ENCODE measurements around the gene PSME1.

The PSME1 gene

DNA sequence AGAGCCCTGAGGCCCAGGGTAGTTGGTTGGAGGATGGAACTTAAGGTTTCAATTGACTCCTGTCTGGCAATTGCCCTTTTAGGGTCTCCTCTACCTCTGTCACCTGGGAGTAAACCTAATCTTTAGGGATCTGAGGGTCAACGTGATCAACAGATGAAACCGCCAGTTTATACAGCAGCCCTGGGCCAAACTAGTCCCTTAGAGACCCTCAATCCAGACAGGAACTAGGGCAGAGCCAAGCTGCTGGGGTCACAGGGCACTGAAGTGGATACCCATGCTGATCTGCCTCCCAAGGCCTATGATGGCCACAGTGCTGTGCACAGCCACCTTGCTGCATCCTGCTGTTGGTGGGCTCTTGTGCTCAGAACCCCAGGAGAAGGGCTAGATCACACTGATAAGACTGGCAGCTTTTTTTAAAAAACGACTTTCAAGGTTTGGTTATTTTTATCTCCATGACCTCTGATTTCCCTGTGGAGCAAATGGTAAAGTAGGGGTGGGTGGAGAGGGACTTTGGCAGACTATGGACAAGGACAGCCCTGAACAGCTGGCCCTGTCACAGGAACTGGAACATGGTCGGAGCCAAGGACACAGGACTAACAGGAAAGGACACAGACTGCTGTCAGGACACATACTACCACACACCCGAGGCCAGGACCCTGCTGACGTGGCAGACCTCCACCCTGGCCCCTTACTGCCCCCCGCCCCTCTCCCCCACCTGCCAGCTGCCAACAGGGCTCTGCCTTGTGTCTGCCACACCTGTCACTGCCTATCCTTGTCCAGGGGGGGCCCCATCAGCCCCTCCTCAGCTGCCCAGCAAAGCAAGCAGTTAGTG lies 5.1 kb upstream of the PSME1 start:
- DNase-seq: peak; percentile 80

- DNase-seq: no peak
Measured at GRCh38 chr14:24131549-24131966, 4.4 kb upstream of the PSME1 start.

- DNase-seq: no peak
Measured at GRCh38 chr14:24132061-24132685, 3.8 kb upstream of the PSME1 start.

GRCh38 chr14:24132976-24133375 lies 3.0 kb upstream of the PSME1 start:
- no peak for DNase-seq

- no peak for DNase-seq
Measured at GRCh38 chr14:24133735-24134134, 2.3 kb upstream of the PSME1 start.

GRCh38 chr14:24135584-24135833 lies 485 bp upstream of the PSME1 start:
- no peak for DNase-seq

- DNase-seq: no peak
Measured at GRCh38 chr14:24136684-24137528, 912 bp downstream of the PSME1 start.

DNA sequence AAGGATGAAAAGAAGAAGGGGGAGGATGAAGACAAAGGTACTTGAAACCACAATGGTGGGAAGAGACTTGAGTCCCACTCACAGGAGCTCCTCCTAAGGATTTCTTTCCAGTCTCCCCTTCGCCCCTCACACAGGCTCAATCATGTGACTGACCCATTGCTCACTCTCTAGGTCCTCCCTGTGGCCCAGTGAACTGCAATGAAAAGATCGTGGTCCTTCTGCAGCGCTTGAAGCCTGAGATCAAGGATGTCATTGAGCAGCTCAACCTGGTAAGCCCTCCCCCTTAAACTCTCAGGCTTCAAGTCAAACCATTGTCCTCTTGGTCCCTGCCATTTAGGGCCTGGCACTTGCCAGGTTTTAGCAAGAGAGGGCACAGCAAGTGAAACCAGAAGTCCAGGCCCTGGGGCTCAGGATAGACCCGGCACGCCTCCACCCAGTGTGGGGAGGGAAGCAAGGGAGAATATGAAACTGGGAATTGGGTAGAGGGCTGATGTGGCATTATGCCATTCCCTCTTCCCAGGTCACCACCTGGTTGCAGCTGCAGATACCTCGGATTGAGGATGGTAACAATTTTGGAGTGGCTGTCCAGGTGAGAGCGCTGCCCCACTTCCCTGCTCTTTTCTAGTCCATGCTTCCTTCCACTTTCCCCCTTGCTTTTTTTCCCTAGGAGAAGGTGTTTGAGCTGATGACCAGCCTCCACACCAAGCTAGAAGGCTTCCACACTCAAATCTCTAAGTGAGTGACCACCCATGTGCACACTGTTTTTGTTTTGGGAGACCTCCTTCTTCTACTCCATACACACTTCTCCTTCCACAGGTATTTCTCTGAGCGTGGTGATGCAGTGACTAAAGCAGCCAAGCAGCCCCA lies 1.8 kb downstream of the PSME1 start:
- DNase-seq: no peak

DNA sequence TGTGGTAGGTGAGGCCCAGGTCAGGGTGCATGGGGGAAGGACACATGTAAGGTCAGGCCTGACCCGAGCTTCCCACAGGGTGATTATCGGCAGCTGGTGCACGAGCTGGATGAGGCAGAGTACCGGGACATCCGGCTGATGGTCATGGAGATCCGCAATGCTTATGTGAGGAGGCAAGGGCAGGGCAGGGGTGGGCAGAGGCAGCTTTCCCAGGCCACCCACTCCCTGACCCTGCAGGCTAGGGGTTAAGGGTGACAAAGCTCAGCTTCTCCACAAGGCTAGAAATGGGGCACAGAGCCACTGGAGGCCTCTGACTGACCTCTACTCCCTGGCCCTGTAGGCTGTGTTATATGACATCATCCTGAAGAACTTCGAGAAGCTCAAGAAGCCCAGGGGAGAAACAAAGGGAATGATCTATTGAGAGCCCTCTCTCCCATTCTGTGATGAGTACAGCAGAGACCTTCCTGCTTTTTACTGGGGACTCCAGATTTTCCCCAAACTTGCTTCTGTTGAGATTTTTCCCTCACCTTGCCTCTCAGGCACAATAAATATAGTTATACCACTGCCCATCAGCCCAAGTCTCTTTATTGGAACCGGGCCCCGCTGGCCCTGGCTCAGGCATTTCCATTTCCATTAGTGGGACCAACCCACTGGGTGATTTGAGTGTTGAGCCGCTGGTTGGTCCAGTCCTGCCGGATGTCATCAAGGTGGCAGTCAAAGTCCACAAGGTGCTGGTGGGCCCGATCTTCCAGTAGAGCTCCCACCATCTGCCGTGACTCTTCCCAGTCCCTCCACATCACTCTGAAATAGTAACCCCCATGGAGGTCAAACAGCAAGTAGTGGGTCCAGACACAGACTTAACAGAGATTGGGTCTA lies 2.6 kb downstream of the PSME1 start:
- DNase-seq: no peak

- no peak for DNase-seq
Measured at GRCh38 chr14:24139272-24139934, 3.4 kb downstream of the PSME1 start.

GRCh38 chr14:24141097-24141880 lies 5.3 kb downstream of the PSME1 start, which contains the start of gene EMC9:
EMC9 (minus strand) TSS chr14:24141591; CDS start chr14:24141304, 287 bp downstream.
- DNase-seq: peak; percentile 99

DNA sequence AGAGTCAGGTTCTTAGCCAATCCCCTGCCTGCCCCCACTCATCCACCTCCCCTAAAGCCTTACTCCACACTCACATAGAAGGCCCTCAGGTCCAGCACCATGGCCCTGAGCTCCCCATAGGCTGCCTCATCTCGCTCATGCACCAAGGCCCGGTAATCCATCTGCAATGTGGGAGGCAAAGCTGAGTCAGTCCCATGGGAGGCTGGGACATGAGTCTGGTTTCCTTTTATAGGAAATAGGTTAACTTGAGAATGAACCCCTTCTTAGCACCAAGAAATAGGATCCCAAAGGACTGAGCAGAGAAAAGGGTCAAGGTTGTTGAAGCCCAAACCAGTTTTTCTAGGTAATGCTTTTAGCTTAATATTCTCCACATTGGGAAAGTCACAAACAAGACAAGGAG lies 7.5 kb downstream of the PSME1 start:
- no peak for DNase-seq

GRCh38 chr14:24144451-24144850 lies 8.5 kb downstream of the PSME1 start:
- DNase-seq: no peak

DNA sequence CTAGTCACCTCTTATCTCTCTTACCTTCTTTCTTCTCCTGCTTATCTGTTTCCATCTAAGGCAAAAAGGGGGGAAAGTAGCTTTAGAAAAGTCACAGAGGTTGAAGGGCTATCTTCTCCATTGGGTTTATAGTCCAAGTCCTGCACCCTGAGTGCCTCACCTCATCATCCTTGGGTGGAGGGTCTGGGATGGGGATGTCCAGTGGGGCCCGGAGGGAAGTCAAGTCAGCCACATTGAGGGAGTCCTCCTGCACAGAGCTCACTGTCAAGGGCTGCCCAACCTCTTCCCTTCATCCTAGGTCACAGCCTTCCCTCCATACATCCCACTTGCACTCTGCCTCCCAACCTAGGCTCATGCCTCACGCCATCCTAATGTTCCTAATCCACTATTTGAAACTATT lies 9.2 kb downstream of the PSME1 start:
- DNase-seq: no peak

DNA sequence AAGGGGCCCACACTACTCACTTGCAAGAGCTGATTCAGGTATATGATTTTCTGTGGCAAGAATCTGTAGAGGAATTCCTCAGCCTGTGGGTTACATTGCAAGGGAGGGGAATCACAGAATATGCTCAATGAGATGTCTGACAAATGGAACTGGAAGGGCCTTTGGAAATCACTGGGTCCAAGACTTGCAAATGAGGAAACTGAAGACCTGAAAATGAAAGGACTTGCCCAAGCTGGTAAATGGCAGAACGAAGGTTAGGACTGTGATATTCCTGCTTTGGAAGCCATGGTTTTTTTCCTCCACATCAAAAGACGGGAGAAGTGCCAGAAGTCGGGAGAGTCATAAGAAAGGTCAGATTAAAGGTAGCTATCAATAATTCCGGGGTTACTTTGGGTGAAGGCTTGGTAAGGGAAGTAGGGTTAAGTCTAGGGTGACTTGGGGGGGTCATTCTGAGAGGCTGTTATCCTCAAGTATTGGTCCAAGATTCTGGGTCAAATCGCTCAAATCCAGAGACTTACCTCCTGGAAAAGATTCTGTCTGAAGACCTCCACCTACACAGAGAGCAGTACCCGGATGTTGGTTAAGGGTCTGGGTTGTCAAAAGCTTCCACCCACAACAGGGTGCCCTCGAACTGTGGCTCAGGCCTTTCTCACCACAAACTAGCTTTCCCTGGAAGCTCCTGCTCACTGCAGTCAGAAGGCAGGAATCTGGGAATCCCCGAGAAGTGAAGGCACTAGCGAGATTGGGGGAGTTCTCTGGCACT lies 9.9 kb downstream of the PSME1 start:
- DNase-seq: no peak

GRCh38 chr14:24146453-24146977 lies 10.5 kb downstream of the PSME1 start, which contains the start of gene PSME2:
PSME2 (minus strand) TSS chr14:24146610; CDS start chr14:24146581, 29 bp downstream.
- DNase-seq: peak; percentile 97

GRCh38 chr14:24146978-24147760 lies 11.2 kb downstream of the PSME1 start, which contains the start of gene RNF31:
RNF31 (plus strand) TSS chr14:24147498; CDS start chr14:24147699, 201 bp downstream.
- DNase-seq: peak; percentile 98
